ENCODE data around the gene TUBA8.
"Not testable (repeated sequence)": the region's sequence is repeated elsewhere in the genome, so short reads cannot be mapped to it uniquely, and the experiment has no call there.

TUBA8 gene

GRCh38 chr22:18136563-18137320, 26.1 kb downstream of the TUBA8 start:
- no peak for DNase-seq

- DNase-seq = not testable (repeated sequence)
Measured at GRCh38 chr22:18141004-18141403, 30.4 kb downstream of the TUBA8 start.

GRCh38 chr22:18144105-18144504, 33.5 kb downstream of the TUBA8 start:
- no peak for DNase-seq

- DNase-seq = no peak
Measured at GRCh38 chr22:18145676-18146388, 35.2 kb downstream of the TUBA8 start.

DNA sequence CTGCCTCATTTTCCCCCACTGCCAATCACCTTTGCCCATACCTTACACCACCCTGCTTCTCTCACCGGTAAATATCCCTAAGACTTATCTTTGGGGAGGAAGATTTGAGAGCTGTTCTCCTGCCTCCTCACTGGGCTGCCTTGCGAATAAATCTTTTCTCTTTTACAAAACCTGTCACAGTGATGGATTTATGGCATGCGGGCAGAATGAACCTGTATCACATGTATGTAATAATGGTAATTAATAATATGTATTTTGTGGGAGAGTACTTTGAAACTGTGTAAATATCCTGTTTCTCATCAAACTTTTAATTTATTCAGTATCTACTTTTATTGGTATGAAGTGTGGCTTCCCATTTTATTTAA, 35.8 kb downstream of the TUBA8 start:
- DNase-seq = no peak

GRCh38 chr22:18147791-18148190, 37.2 kb downstream of the TUBA8 start:
- no peak for DNase-seq

DNA sequence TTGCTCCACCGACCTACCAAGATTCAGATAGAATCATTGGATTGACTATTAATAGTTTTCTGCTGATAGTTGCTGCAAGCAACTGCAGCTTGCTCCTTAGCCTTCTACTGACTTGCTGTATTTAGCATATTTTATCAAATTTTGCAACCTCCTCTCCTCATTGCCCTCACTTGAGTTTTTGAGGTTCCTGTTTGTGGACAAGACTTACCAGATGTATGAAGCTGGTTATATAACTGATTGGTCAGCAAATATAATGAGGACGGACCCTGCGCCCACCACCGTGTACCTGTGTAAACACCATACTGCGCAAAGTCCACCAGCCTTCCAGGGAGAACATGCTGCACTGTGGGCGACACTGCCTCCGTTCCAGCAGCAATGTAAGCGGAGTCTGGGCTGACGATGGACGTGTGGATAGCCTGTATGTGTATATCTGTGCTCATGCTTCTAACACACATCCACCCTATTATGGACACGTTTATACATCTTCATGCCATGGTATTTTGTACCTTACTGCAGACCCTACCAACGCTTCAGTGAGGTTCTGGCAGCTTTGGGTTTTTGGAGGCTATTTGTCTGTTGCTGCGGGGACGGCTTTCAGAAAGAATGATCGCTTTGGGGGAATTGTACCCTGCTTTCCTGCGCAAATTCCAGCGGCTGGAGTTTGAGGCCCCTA, 37.8 kb downstream of the TUBA8 start:
- DNase-seq = no peak

DNA sequence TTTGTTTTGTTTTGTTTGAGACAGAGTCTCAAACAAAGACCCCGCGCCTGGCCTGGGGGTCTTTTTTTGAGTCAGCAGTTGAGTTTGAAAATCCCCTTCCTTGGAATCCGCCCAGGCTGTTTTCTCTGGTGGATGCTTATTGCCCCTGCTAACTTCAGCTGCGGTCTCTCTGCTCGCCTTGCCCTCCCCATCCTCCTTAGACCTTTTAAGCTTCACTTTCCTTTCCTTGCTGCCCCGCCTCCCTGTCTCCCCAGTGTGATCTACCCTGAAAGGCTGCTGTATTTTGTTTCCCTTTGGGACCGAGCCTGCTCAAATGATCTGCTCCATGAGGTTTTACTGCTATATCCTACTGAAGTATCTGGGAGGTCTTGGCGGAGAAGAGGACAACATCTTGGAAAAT, 41.9 kb downstream of the TUBA8 start:
- DNase-seq = no peak

DNA sequence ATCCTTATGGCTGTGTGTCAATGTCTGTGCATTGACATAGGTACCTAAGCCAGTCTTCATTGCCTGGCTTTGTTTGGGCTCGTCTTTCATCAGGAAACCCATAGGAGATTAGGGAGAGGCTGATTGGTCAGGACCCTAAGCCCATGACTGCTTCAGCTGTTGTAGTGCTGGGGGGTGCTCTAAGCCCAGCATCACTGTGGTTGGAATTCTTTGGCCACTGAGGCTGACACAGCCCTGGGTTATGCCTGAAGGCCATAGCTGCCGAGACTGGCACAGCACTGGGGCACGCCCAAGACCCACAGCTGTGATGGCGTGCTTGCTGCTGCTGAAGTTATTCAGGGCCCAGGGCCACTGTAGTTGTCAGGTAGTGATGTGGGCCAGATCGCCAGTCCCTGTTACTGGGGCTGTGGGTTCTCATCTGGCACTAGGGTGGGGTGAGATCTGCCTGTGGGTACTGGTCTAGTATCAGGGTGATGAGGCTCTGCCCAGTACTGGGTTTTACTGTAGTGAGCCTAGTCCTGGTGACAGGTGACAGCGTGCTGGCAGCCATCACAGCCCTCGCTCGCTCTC, 44.3 kb downstream of the TUBA8 start:
- DNase-seq = no peak

- not testable (repeated sequence) for DNase-seq
Measured at GRCh38 chr22:18155546-18155945, 44.9 kb downstream of the TUBA8 start.

DNA sequence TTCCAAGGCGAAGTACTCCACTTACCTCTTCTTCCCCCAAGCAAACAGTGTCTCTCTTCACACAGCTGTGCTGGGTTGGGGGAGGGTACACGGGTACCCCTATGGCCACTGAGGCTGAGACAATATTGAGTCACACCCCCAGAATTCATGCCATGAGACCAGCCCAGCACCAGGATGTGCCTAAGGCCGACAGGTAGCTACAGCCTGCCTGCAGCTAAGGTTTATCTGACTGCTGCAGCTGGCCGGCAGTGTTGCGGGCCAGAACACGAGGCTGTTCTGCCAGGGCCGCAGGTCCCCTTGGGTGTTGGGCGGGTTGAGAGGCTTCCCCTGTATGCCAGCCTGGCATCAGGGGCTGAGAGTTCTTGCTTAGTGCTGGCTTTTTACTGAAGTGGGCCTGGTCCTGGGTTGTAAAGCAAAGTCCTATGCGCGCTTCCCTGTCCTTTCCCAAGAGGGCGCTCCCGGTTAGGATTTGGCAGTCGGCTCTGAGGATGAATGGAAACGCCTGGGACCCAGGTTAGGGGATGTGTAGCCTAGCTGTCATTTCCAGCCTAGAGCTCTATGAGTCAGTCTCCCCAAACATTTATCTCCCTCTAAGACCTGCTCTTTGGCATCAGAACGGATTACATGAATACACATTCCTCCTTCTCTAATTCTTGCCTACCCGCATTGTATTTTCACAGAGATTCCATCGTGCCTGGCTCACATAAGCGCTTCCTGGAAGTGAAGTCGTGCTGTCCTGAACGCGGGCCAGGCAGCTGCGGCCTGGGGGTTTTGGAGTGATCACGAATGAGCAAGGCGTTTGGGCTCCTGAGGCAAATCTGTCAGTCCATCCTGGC, 46.5 kb downstream of the TUBA8 start:
- peak; percentile 89 for DNase-seq

GRCh38 chr22:18157714-18158028, 47.1 kb downstream of the TUBA8 start:
- DNase-seq = no peak

GRCh38 chr22:18160641-18161040, 50.0 kb downstream of the TUBA8 start:
- not testable (repeated sequence) for DNase-seq

DNA sequence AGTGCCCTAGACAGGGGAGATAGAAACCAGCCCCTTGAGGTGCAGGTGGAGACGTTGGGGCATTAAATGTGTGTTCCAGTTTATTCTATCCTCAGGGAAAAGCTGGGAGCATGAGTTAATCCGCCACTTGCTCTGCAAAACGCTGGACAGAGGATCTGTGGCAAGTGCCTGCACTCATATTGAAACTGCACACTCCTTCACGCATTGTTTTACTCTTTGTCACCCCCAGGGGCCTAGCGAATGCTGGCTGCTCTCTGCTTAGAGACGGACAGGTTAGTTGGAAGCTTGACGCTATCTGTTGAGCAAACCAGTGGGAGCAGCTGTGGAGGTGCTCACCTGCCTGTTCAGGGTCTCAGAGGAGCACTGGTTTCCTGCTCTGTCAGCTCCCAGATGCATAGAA, 53.2 kb downstream of the TUBA8 start:
- not testable (repeated sequence) for DNase-seq

DNA sequence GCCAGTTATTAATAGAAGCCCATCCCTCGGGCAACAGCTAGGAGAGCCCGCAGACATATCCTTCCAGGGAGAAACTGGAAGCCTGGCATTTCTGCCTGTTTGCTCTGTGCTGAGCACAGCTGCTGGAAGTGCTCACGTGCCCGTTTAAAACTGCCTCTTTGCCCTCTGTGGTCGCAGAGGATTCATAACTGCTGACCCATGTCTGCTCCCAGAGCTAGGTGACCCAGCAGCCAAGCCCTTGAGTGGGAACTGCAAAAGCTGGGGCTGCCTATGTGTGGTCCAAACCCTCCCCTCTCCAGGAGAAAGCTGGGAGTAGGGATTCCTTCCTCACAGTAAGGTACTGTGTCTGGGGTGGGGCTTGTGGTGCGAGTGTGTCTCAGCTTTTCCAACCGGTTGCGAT, 54.0 kb downstream of the TUBA8 start:
- not testable (repeated sequence) for DNase-seq

DNA sequence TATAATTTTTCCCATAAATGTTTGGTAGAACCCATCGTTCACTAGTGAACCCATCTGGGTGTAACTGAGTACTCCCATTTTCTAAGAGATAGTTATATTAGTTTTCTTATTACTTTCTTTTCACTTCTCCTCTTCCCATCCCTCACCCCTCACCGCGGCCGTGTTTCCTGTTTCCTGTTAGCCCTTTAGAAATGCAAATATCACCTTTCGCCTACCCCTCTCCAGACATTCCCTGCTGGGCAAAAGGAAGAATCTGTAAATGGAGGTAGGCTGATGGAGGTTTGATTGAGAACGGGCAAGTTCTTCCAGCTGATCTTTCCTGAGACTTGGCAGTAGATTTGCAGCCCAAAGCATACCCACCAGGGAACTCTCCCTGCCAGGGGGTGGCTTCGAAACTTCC, 54.7 kb downstream of the TUBA8 start:
- DNase-seq = not testable (repeated sequence)

DNA sequence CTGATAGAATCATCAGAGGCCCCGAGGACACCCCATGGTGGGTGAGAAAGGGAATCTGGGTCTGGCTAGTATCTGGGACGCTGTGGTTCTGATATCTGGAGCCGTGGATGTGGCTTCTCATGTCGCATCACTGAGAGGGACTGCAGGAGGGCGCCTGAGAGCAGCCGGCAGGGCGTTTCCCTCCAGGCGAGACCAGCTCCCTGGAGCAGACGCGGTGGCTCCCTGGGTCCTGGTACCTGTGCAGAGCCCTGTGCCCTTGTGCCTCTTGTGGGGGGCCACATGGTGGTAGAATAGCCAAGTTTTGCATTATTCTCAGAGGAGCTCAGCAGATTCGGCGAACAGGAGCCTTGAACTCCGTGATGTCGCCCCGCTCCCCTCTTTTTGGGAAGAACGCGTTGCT, 59.7 kb downstream of the TUBA8 start:
- DNase-seq = not testable (repeated sequence)

- not testable (repeated sequence) for DNase-seq
Measured at GRCh38 chr22:18172203-18172602, 61.6 kb downstream of the TUBA8 start.

GRCh38 chr22:18172776-18173175, 62.2 kb downstream of the TUBA8 start:
- not testable (repeated sequence) for DNase-seq

DNA sequence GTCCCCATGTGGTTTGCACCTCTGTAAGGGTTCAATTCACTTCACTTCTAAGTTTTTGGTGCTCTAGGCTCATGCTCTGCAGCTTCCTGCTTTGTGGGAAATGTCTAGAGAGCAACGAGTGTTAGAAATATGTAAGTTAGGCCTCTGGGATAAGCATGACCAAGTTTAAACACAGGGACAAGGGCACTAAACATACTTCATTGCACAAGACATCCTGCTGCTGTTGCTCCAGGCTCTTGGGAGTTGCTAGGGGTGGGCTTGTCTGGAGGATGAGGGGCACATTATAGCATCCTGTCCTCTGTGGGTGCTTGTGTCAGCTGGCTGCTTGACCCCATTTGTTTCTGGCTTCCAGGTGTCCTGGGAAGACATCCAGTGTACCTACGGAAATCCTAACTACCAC, 62.8 kb downstream of the TUBA8 start:
- DNase-seq = not testable (repeated sequence)
